Neuronal stem cell (in vitro differentiated cells): ENCODE results near the gene TBC1D22B.

Experiments used
- DNase-seq: peaks from one replicate; pipeline ENCODE4 v3.0.0-alpha.2; 2013; ENCODE audit warnings: low spot score
- H2AFZ ChIP-seq: one replicate; pipeline ENCODE4 v1.6.1; 2013; ENCODE audit warnings: mild to moderate bottlenecking, low read length, inconsistent platforms
- H2AK5ac ChIP-seq: 2 replicates; pipeline ENCODE4 v1.6.1; 2013; ENCODE audit warnings: low read depth, mild to moderate bottlenecking, inconsistent platforms, low read length, moderate library complexity, mixed read lengths
- H2BK120ac ChIP-seq: 2 replicates; pipeline ENCODE4 v1.6.1; 2013; ENCODE audit warnings: low read depth, mild to moderate bottlenecking, inconsistent platforms, low read length, moderate library complexity, mixed read lengths
- H2BK12ac ChIP-seq: one replicate; pipeline ENCODE4 v1.6.1; 2013; ENCODE audit warnings: low read length, inconsistent platforms
- H2BK15ac ChIP-seq: 2 replicates; pipeline ENCODE4 v1.6.1; 2013; ENCODE audit warnings: mild to moderate bottlenecking, low read length, inconsistent platforms, mixed read lengths
- H2BK5ac ChIP-seq: one replicate; pipeline ENCODE4 v1.6.1; 2013; ENCODE audit warnings: inconsistent platforms, mild to moderate bottlenecking, low read length, moderate library complexity
- H3K14ac ChIP-seq: one replicate; pipeline ENCODE4 v1.6.1; 2013; ENCODE audit warnings: low read length, inconsistent platforms
- H3K18ac ChIP-seq: 2 replicates; pipeline ENCODE4 v1.6.1; 2013; ENCODE audit warnings: low read length, inconsistent platforms
- H3K23ac ChIP-seq: 2 replicates; pipeline ENCODE4 v1.6.1; 2013; ENCODE audit warnings: low read depth, mild to moderate bottlenecking, mixed read lengths, low read length, inconsistent platforms; ENCODE audit not compliant: poor library complexity
- H3K27ac ChIP-seq: replicated peaks from 3 replicates; pipeline ENCODE4 v1.5.1; 2013; ENCODE audit warnings: low read length, inconsistent platforms
- H3K27me3 ChIP-seq, 3 experiments: 2 replicates each; pipeline ENCODE4 v1.6.1; 2013; ENCODE audit warnings: low read length in 3 of 3, mild to moderate bottlenecking in 2 of 3, inconsistent platforms in 1 of 3, low read depth in 1 of 3, mixed read lengths in 1 of 3, moderate library complexity in 1 of 3; ENCODE audit not compliant: control insufficient read depth in 3 of 3, insufficient read depth in 3 of 3
- H3K36me3 ChIP-seq, 2 donors: replicated peaks in 1 of 2; 2 replicates each; pipeline ENCODE4 v1.6.1; 2013; ENCODE audit warnings: low read length in 2 of 2; ENCODE audit not compliant: control insufficient read depth in 2 of 2, insufficient read depth in 2 of 2
- H3K4ac ChIP-seq: 2 replicates; pipeline ENCODE4 v1.6.1; 2013; ENCODE audit warnings: inconsistent platforms, mild to moderate bottlenecking, low read length, moderate library complexity
- H3K4me1 ChIP-seq, 2 donors: 1 replicate in 1 of 2; 2 replicates in 1 of 2; pipeline ENCODE4 v1.6.1; 2013; ENCODE audit warnings: low read length in 2 of 2, low read depth in 1 of 2; ENCODE audit not compliant: control insufficient read depth in 2 of 2, insufficient read depth in 1 of 2
- H3K4me2 ChIP-seq: one replicate; pipeline ENCODE4 v1.6.1; 2013; ENCODE audit warnings: mild to moderate bottlenecking, low read length, inconsistent platforms; ENCODE audit not compliant: insufficient read depth, poor library complexity, severe bottlenecking
- H3K4me3 ChIP-seq, 2 donors: 2 replicates each; pipeline ENCODE4 v1.5.1; 2013; ENCODE audit warnings: low read length in 2 of 2, mild to moderate bottlenecking in 2 of 2, inconsistent platforms in 1 of 2, moderate library complexity in 1 of 2
- H3K79me1 ChIP-seq: one replicate; pipeline ENCODE4 v1.6.1; 2013; ENCODE audit warnings: low read depth, mild to moderate bottlenecking, inconsistent platforms, low read length, moderate library complexity
- H3K9ac ChIP-seq: one replicate; pipeline ENCODE4 v1.6.1; 2013; ENCODE audit warnings: mild to moderate bottlenecking, low read depth, low read length, inconsistent platforms; ENCODE audit not compliant: poor library complexity
- H3K9me3 ChIP-seq, 2 donors: replicated peaks in 1 of 2; 2 replicates each; pipeline versions ENCODE3 to v1.6.1; 2013; ENCODE audit warnings: low read length in 2 of 2, mild to moderate bottlenecking in 2 of 2, inconsistent platforms in 1 of 2, low read depth in 1 of 2, mixed read lengths in 1 of 2, moderate library complexity in 1 of 2; ENCODE audit not compliant: control insufficient read depth in 2 of 2, insufficient read depth in 1 of 2
- H4K8ac ChIP-seq: one replicate; pipeline ENCODE4 v1.6.1; 2013; ENCODE audit warnings: low read depth, mild to moderate bottlenecking, inconsistent platforms, low read length, moderate library complexity
- H4K91ac ChIP-seq: one replicate; pipeline ENCODE4 v1.6.1; 2013; ENCODE audit warnings: low read length, low read depth, mild to moderate bottlenecking, inconsistent platforms; ENCODE audit not compliant: poor library complexity
- WGBS, 2 donors: extraction: QIAGEN DNeasy Blood & Tissue Kit; methylation state at CpG; one replicate each; pipeline ENCODE4 v1.1.7; 2013; ENCODE audit warnings: missing lambda C conversion rate in 2 of 2, mixed read lengths in 1 of 2; ENCODE audit not compliant: insufficient read length in 2 of 2, insufficient replicate concordance in 1 of 2; ENCODE audit errors: extremely low coverage in 2 of 2; 5-methylcytosine and 5-hydroxymethylcytosine counted together

Gene TBC1D22B

DNA sequence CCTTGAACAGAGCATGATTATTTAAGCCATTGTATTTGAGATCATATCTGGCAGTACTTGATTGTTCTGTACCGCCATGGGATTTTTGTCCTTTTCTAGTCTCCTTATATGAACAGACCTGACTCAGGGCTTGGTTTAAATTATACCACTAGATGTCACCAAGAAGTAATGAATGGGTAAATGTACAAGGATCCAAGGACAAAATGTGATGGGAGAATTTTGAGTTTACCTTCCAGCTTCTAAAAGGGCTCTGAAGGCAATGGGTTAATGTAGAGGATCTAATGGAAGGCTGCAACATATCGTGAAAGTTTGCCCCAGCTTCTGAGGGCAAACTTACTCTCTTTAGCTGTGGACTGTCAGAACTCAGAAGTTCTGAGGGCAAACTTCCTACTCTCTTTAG is 108.2 kb downstream of the TBC1D22B start:
- Histone ChIP-seq H3K14ac (no peak overlapping the region), H3K23ac (no peak overlapping the region), H3K4me1 (no peaks in the 10 kb centered on the region), H2BK120ac (no peak overlapping the region), H2AK5ac (no peak overlapping the region), H3K9me3 (no peaks in the 10 kb centered on the region), H3K27ac (no peak overlapping the region), H3K18ac (no peak overlapping the region), H3K36me3 (peaks cover 19 to 78% of the 10 kb centered on the region in 2 donors), H2AFZ (no peak overlapping the region), H2BK12ac (no peak overlapping the region), H3K4me2 (no peak overlapping the region), H3K4ac (no peak overlapping the region), H4K91ac (no peak overlapping the region), H3K4me3 (no peak overlapping the region), H3K79me1 (no peaks in the 10 kb centered on the region), H2BK15ac (no peak overlapping the region), H3K9ac (no peak overlapping the region), H2BK5ac (no peak overlapping the region), H3K27me3 (no peaks in the 10 kb centered on the region), H4K8ac (no peak overlapping the region)
- no peak for DNase-seq
- WGBS, 2 donors, result no CpG with 5 or more reads among the region's 2 CpGs

DNA sequence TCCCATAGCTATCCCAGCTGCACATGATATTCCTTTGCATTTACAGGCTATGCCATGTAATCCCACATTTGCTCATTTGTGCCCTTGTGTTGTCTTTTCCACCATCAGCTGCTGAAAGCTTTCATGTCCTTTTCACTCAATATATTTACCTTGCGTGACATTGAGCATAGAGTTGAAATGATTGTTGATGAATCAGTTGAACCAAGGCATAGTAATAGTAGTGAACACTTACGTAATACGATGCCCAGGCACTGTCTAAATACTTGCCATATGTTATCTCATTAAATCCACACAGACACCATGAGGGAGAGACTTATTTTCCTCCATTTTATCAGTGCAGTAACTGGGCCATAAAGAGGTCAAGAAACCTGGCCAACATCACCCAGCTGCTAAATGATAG is 109.3 kb downstream of the TBC1D22B start:
- Histone ChIP-seq H3K27ac (no peak overlapping the region), H2BK12ac (no peak overlapping the region), H3K4ac (no peak overlapping the region), H3K4me2 (no peak overlapping the region), H3K18ac (no peak overlapping the region), H3K27me3 (no peaks in the 10 kb centered on the region), H3K4me1 (no peaks in the 10 kb centered on the region), H2BK120ac (no peak overlapping the region), H2BK5ac (no peak overlapping the region), H2AK5ac (no peak overlapping the region), H3K79me1 (no peaks in the 10 kb centered on the region), H3K14ac (no peak overlapping the region), H3K9ac (no peak overlapping the region), H3K9me3 (no peaks in the 10 kb centered on the region), H3K4me3 (no peak overlapping the region), H3K36me3 (peaks cover 21 to 78% of the 10 kb centered on the region in 2 donors), H2AFZ (no peak overlapping the region), H4K91ac (no peak overlapping the region), H4K8ac (no peak overlapping the region), H2BK15ac (no peak overlapping the region), H3K23ac (no peak overlapping the region)
- WGBS, 2 donors, result no CpG with 5 or more reads among the region's 3 CpGs
- no peak for DNase-seq

DNA sequence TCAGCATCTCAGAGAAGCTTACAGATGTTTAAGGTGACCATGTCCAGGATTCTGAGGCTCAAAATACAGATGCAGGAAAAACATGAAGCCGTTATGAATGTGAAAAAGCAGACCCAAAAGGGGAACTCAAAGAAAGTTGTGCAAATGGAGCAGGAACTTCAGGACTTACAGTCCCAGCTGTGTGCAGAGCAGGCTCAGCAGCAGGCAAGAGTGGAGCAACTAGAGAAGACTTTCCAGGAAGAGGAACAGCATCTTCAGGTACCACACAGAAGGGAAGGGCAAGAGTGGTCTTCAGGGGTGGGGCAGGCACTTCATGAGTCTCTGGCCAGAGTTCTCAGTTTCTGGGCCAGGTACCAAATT is 111.4 kb downstream of the TBC1D22B start:
- no peak for DNase-seq

DNA sequence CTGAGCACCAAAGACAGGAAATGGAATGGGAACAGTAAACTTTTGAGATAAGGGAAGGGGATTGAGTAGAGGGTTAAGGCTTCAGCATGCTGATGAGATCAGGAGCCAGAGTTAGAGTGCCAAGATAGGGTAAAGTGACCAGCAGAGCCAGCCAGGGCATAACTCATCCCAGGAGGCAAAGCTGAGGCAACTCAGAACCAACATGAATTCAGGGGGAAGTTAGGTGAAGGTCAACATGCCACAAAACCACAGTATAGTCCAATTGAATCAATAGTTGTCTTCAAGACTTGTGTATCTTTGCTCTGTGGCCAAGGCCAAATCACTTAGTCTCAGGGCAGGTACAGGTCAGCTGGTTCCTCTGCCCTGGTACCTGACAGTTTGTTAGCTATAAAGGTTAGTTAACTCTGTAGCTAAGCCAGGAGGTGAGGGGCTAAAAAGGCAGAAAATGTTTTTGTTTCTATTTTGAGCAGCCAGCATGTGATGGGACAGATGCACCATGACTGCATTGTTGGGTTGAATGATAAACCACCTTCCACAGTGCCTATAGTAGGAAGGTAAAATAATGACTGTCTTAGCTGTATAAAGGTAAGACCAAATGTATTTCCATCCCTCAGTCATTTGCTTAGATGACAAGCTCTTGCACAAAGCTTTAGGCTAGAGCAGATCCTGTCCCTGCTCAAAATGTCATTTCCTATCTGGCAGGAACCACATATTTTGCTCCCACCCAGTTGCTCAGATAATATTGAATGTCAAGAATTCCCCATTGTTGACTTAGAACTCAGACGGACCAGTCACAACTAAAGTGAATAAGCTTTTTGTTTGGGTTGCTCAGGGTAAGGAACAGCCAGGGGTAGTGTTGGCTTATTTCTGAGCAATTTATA is 112.0 kb downstream of the TBC1D22B start:
- H3K27ac ChIP-seq, result no peak overlapping the region
- H3K9me3 ChIP-seq, result no peaks in the 10 kb centered on the region
- WGBS, 2 donors, result no CpG with 5 or more reads among the region's 1 CpG
- H3K14ac ChIP-seq, result no peak overlapping the region
- no peak overlapping the region for H2BK12ac ChIP-seq
- H3K27me3 ChIP-seq, result no peaks in the 10 kb centered on the region
- no peak overlapping the region for H2BK15ac ChIP-seq
- no peak overlapping the region for H3K4ac ChIP-seq
- H3K79me1 ChIP-seq, result no peaks in the 10 kb centered on the region
- no peak overlapping the region for H4K91ac ChIP-seq
- H3K4me3 ChIP-seq, result no peak overlapping the region
- H2BK120ac ChIP-seq, result no peak overlapping the region
- no peak overlapping the region for H2AK5ac ChIP-seq
- H3K36me3 ChIP-seq, result peaks cover 23 to 80% of the 10 kb centered on the region in 2 donors
- H2AFZ ChIP-seq, result no peak overlapping the region
- no peak overlapping the region for H4K8ac ChIP-seq
- no peak overlapping the region for H3K18ac ChIP-seq
- no peak overlapping the region for H3K9ac ChIP-seq
- H3K23ac ChIP-seq, result no peak overlapping the region
- H3K4me1 ChIP-seq, result no peaks in the 10 kb centered on the region
- no peak overlapping the region for H2BK5ac ChIP-seq
- DNase-seq, result no peak
- no peak overlapping the region for H3K4me2 ChIP-seq

More for the DNA sequence above, 111.4 kb downstream of the TBC1D22B start:
- Histone ChIP-seq H2BK120ac (no peak overlapping the region), H3K4ac (no peak overlapping the region), H2AK5ac (no peak overlapping the region), H4K8ac (no peak overlapping the region), H3K27ac (no peak overlapping the region), H2BK5ac (no peak overlapping the region), H3K18ac (no peak overlapping the region), H3K9ac (no peak overlapping the region), H3K14ac (no peak overlapping the region), H3K27me3 (no peaks in the 10 kb centered on the region), H2BK12ac (no peak overlapping the region), H2BK15ac (no peak overlapping the region), H4K91ac (no peak overlapping the region), H3K79me1 (no peaks in the 10 kb centered on the region), H3K23ac (no peak overlapping the region), H3K4me2 (no peak overlapping the region), H2AFZ (no peak overlapping the region), H3K4me3 (no peak overlapping the region), H3K4me1 (no peaks in the 10 kb centered on the region), H3K36me3 (peaks cover 21 to 79% of the 10 kb centered on the region in 2 donors), H3K9me3 (no peaks in the 10 kb centered on the region)
- WGBS, 2 donors, result no CpG with 5 or more reads among the region's 1 CpG
